Measurements from ENCODE around the gene TPCN2. TPM values are rescaled to one million over a fixed set of nuclear protein-coding genes. Genes with fewer than 3 reads are reported as not detected.

The TPCN2 gene
- total and polyA plus RNA-seq, 2 of the 8 experiments (the other 6 are each of a cell fraction or from before 2014, with no cell fraction given) = 9.7 to 18.6 TPM

DNA sequence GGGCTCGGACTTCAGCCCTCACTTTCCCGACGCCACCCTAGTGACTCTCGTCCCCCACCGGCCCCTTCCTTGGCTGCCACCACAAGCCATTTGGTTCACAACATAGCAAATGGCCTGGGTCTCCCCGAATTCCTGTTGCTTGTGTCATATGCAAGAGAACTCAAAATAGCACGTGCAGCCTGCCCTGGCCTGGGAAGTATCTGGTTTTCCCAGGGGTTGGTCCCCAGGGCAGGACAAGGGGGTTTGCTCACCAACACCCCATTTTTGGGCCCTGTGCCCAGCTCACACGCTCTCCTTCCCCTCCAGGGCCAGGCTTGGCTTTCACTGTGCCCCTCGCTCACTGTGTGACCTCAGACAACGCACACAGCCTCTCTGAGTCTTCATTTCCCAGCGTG, 12.8 kb upstream of the TPCN2 start:
- no peak overlapping the region for H3K4me3 ChIP-seq (ENCODE audit: extremely low read depth in 1 of 4, insufficient read depth in 2 of 4, low read depth in 3 of 4, low read length in 4 of 4)
- H2AK5ac ChIP-seq (ENCODE audit: low read depth, low read length) = no peak overlapping the region
- H2BK5ac ChIP-seq (ENCODE audit: low read depth, low read length) = no peak overlapping the region
- no peak overlapping the region for H4K8ac ChIP-seq (ENCODE audit: extremely low read depth, insufficient read depth, low read length)
- ChIA-PET CTCF (ENCODE audit: partially characterized antibody) (interaction anchor here (0.7 kb wide), 1 partner anchor 25 kb away, joined by 4 read pairs; no protein-coding TSS in a partner anchor), POLR2A (ENCODE audit: partially characterized antibody) (no interaction called here)
- H3K9ac ChIP-seq (replicated peaks in 1 of 4; ENCODE audit: extremely low read depth in 1 of 4, low read depth in 3 of 4, low read length in 3 of 4) = no peak overlapping the region
- H3K23me2 ChIP-seq (ENCODE audit: low read depth, low read length) = no peaks in the 10 kb centered on the region
- no peaks in the 10 kb centered on the region for H3K9me3 ChIP-seq (ENCODE audit: insufficient read depth in 2 of 2, low read depth in 1 of 2, low read length in 1 of 2)
- H3K79me2 ChIP-seq (ENCODE audit: control insufficient read depth in 1 of 2, insufficient read depth in 2 of 2, low read length in 2 of 2) = no peaks in the 10 kb centered on the region
- TF ChIP-seq ZNF274 (IDR thresholded peaks at IDR 0.05; ENCODE audit: borderline replicate concordance, extremely low read depth, low read length) (no peak), RFX5 (IDR thresholded peaks at IDR 0.05; ENCODE audit: borderline replicate concordance, low read depth, low read length) (no peak), E2F6 (IDR thresholded peaks at IDR 0.05) (no peak)
- no peaks in the 10 kb centered on the region for H4K20me1 ChIP-seq (replicated peaks in 1 of 2; ENCODE audit: control insufficient read depth in 1 of 2, insufficient read depth in 2 of 2, low read length in 2 of 2)
- no peak overlapping the region for H3K14ac ChIP-seq (ENCODE audit: insufficient read length)
- no peak overlapping the region for H3K18ac ChIP-seq (ENCODE audit: extremely low read depth, low read length)
- WGBS, 2 experiments (ENCODE audit: extremely low coverage in 1 of 2, insufficient coverage in 1 of 2, insufficient read length in 1 of 2, insufficient replicate concordance in 2 of 2, low coverage in 1 of 2, low lambda C conversion rate in 2 of 2, missing lambda C conversion rate in 1 of 2) = 82% methylated on average over 11 of the region's 11 CpGs; no CpG with 5 or more reads in 1 of the 2 experiments
- no peak overlapping the region for H4K5ac ChIP-seq (ENCODE audit: insufficient read length, low read depth, low read length)
- H2BK12ac ChIP-seq (ENCODE audit: low read depth, low read length) = peak overlapping the region; percentile 80; the same call in 1 of the 2 replicates
- H3K79me1 ChIP-seq (ENCODE audit: low read depth, low read length) = no peaks in the 10 kb centered on the region
- H3K56ac ChIP-seq (replicated peaks; ENCODE audit: insufficient read length, low read depth, low read length) = no peak overlapping the region
- H3K23ac ChIP-seq (ENCODE audit: insufficient read length) = no peak overlapping the region
- no peaks in the 10 kb centered on the region for H3K36me3 ChIP-seq (ENCODE audit: control insufficient read depth in 2 of 4, insufficient read depth in 4 of 4, low read length in 3 of 4)
- no peak overlapping the region for H3K27ac ChIP-seq (ENCODE audit: low read depth, low read length)
- peak overlapping the region; percentile 64 for H4K91ac ChIP-seq (replicated peaks; ENCODE audit: insufficient read length, low read length)
- no peak overlapping the region for H2BK20ac ChIP-seq (ENCODE audit: low read length)
- no peak overlapping the region for H3K4ac ChIP-seq (replicated peaks; ENCODE audit: insufficient read length, low read depth, low read length)
- H2AFZ ChIP-seq (ENCODE audit: low read length) = no peak overlapping the region
- peaks cover 0 to 11% (median 3%) of the 10 kb centered on the region in 4 experiments; a peak in 4 of 7 replicates for H3K4me1 ChIP-seq (replicated peaks in 1 of 4; ENCODE audit: control insufficient read depth in 3 of 4, insufficient read depth in 4 of 4, low read length in 3 of 4)
- no peaks in the 10 kb centered on the region; a peak in 1 of 7 replicates for H3K27me3 ChIP-seq (replicated peaks in 1 of 4; ENCODE audit: control insufficient read depth in 3 of 4, extremely low read depth in 1 of 4, insufficient read depth in 3 of 4, low read length in 3 of 4)
- H2BK15ac ChIP-seq (ENCODE audit: low read length) = peak overlapping the region; percentile 92
- no peak for DNase-seq (ENCODE audit: low read depth in 1 of 2, low spot score in 2 of 2)
- FAIRE-seq = no peak
- no peak overlapping the region for H3K4me2 ChIP-seq (ENCODE audit: insufficient read depth in 1 of 2, low read depth in 2 of 2, low read length in 2 of 2)
- H2BK120ac ChIP-seq (replicated peaks; ENCODE audit: low read depth, low read length) = no peak overlapping the region
